Dedifferentiated amniotic fluid mesenchymal stem cell (primary cell): ENCODE data around the gene EEIG1.
"Not testable (repeated sequence)": the region's sequence is repeated elsewhere in the genome, so short reads cannot be mapped to it uniquely, and the experiment has no call there.

ENCODE experiments used
- DNase-seq: peaks from one replicate; pipeline ENCODE4 v3.0.0-alpha.2; 2016; ENCODE audit errors: extremely low spot score

The EEIG1 gene

DNA sequence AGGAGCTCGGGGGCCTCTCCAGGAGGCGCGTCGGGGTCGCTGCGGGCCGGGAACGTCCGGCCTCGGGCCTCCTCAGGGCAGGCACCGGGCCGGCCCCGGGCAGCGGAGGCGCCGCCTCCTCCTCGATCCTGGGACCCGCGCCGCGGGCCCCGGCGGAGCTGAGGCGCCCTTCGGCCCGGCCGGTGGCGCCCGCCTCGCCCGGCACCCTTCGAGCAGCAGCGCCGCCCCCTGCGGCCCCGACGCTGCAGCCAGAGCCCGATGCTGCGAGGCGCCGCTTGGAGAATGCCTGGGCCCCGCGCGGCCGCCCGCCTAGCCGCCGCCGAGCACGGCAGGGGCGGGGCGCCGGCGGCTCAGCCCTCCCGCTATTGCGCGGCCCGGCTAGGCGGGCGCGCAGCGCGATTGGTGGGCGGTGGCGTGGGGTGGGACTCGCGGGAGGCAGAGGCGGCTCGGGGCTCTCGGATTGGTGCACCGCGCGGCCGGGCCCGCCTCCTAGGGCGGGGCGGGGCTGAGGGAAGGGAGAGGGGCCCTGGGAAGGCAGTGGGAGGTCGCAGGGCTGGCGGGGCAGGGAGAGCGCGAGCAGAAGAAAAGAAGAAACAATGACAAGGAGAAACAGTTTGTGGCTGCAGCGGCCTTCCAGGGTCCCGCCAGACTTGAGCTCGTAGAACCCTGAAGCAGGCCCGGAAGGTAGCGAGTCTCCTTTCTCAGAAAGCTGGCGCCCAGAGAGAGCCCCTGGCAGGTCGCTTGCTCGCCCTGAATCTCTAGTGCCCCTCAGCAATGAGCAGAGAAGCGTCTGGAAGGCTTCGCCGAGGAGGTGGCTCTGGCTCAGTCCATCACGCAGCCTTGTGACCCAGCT, at the start of gene EEIG1:
TSS of gene EEIG1 (minus strand) at position 284 of the 853 bp plus-strand sequence. CDS start 852 bp downstream, outside the sequence.
- peak; percentile 92 for DNase-seq

GRCh38 chr9:128027705-128028104, 46.9 kb upstream of the EEIG1 start:
- no peak for DNase-seq

DNA sequence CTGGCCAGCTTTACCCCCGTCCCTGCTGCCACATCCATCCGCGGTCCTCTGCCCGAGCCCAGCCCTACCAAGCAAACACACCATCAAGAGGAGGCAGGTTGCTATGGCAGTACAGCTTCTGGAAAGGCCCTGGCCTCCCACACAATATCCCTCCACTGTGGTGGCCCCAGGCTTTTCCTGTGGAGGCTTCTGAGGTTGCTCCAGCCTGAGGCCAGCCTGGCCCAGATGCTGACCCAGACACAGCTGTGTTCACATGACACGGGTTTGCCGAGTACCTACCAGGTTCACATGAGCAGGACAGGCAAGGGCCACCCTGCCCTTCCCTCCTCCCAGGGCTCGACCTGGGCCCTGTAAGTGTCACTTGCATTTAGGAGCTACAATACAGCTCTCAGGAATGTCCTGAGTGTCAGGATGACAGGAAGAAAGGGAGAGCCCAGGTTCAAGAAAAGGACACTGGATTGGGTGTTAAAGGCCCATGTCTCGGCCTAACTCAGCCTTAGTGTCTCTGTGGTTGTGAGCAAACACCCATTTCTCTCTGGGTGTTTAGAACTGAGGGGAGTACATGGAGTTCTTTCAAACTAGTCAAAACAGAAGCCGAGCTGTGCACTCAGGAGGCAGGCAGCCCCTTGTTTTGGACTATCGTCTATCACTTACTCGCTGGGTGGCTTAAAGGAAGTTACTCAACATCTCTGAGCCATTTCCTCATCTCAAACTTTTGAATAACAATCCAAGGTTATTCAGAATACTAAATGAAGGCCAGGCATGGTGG, 46.2 kb upstream of the EEIG1 start:
- no peak for DNase-seq

DNA sequence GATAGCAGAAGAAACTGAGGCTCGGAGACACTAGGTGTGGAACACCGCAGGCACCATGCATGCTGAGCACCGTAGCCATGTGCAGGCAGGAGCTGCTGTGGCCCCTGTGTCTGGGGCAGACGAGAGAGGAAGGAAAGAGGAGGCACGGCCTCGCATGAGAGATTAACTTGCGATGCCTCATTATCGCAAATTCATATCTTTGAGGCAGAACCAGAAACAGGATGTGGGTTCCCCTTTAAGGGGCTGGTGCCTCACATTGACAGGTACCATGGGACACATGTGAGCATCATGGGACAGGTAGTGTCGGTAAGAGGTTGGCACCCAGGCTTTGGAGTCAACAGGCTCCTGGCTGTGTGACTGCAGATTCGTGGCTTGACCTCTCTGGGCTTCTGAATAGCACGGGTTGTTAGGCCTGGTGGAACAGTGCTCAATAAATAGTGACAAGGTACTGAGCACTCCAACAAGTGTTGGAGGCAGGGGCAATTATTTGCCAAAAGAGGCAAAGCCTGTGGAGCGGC, 45.5 kb upstream of the EEIG1 start:
- no peak for DNase-seq

GRCh38 chr9:128025736-128026135, 44.9 kb upstream of the EEIG1 start:
- DNase-seq = no peak

GRCh38 chr9:128024761-128025308, 44.0 kb upstream of the EEIG1 start:
- DNase-seq = no peak

DNA sequence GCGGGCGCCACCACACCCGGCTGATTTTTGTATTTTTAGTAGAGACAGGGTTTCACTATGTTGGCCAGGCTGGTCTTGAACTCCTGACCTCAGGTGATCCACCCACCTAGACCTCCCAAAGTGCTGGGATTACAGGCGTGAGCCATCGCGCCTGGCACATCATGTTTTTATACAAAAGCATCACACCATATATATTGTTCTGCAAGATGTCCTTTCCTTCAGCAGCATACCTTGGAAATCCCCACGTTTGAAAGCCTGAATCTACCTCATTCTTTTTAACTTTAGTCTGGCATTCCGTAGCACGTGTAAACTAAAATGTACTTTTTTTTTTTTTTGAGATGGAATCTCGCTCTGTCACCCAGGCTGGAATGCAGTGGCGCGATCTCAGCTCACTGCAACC, 42.9 kb upstream of the EEIG1 start:
- DNase-seq = not testable (repeated sequence)

- DNase-seq = no peak
Measured at GRCh38 chr9:128022886-128023285, 42.1 kb upstream of the EEIG1 start.

GRCh38 chr9:128021098-128021497, 40.3 kb upstream of the EEIG1 start:
- DNase-seq = no peak

DNA sequence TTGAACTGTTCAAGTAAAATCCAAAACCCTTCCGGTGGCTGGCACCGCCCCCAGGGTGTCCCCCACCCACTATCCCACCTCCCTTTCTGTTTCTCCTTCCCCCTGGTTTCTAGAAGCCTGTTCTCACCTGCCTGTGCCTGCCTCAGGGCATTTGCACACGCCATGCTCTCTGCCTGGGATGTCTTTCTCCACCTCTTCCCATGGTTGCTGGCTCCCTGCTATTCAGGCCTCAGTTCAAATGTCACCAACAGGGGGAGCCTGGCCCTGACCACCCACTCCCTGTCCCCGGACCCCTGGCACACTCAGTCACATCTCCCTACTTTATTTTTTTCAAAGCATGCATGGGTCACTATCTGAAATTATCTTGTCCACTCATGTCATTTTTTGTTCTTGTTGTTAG, 39.9 kb upstream of the EEIG1 start:
- no peak for DNase-seq

DNA sequence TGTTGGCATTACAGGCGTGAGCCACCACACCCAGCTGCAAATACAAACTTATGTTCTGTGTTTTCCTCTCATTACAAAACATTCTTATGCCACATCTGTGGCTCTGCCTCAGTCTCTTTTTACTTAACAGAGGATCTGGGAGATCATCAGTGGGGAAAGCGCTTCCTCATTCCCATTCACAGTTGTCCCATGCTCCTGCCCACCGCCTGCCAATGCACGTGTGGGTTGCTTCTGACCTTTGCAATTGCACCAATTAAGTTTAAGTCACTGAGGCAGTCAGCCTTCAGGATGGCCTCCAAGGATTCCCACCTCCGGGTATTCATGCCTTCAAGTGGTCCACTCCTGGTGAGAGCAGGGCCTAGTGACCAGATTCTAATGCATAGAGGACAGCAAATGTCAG, 34.9 kb upstream of the EEIG1 start:
- DNase-seq = no peak

- no peak for DNase-seq
Measured at GRCh38 chr9:128011071-128011817, 30.5 kb upstream of the EEIG1 start.

DNA sequence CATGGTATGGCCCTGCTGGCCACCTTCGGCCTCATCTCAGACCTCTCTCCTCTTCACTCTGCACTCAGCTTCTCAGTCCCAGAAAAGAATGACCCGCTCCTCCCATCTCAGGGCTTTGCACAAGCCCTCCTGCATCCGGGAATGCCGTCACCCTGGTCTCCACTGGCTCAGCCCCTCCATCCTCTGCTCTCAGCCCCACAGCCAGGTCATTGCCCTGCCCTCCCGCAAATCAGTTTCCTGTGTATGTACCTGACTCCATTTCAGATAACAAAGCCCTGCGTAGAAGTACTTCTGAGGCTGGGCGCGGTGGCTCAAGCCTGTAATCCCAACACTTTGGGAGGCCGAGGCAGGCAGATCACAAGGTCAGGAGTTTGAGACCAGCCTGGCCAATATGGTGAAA, 28.9 kb upstream of the EEIG1 start:
- DNase-seq = no peak

GRCh38 chr9:128008171-128008570, 27.4 kb upstream of the EEIG1 start:
- DNase-seq = no peak

DNA sequence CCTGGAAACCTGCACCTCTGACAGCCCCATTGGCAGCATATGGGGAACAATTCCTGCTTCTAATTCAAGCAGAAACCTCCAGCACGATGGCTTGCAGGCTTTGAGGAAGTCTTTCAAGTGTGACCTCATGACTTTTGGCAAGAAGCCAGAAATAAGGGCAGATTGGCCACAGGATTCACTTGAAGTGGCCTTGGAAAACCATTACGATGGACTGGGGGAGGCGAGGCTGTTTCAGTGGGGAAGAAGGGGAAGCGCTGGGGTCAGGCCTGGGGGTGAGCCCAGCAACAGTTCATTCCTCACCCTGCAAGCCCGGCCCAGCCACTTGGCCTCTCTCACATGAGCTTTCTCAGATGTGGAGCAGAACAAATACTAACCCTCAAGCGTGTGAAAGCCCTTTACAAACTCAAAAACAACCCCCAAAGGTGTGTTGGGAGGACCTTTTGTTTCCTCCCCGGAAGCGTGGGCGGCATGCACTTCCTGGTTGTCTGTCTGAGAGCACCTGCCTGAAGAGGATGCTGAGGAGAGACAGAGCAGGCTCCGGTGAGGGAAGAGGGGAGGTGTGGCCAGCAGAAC, 26.9 kb upstream of the EEIG1 start:
- DNase-seq = peak; percentile 38

DNA sequence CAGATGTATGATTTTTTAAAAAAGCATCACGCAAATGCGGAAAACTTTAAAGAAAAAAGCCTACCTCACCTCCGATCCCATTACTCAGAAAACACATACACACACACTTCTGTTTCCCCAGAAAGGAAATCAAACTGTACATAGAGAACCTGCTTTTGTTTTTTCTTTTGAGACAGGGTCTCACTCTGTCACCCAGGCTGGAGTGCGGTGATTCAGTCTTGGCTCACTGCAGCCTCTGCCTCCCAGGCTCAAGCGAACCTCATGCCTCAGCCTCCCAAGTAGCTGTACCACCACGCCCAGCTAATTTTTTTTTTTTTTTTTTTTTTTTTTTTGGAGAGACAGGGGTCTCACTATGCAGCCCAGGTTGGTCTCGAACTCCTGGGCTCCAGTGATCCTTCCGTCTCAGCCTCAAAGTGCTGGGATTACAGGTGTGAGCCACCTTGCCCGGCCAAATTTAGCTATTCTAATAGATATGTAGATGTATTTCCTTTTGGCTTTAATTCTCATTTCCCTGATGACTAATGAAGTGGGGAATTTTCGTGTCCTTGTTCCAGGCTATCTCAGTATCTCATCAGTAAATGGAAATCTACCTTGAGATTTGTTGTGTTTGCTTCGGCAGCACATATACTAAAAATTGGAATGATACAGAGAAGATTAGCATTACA, 25.7 kb upstream of the EEIG1 start:
- no peak for DNase-seq

- DNase-seq = no peak
Measured at GRCh38 chr9:128005923-128006322, 25.1 kb upstream of the EEIG1 start.

DNA sequence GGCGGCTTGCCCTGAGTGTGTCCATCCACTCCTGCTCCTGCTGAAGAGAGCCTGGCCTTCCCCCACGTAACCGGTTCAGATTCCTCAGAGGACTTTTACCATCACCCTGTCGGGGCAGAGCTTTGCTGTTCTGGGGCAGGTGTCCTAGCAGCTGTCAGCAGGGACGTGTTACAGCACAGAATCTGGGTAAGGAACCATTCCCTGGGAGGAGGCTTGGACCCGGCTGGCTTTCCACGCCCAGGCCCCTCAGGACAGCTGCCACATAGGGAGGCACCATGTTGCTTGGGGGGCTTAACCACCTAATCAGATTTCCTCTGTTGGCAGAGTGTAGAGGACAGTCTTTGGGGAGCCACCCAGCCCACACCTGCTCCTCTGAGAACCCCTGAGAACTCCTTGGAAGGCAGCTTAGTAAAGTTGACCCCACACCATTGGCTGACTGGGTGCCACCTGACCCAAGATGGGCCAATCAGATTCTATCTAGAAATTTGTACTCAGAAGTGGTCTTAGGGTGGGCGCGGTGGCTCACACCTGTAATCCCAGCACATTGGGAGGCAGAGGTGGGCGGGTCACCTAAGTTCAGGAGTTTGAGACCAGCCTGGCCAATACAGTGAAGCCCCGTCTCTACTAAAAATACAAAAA, 23.3 kb upstream of the EEIG1 start:
- no peak for DNase-seq

GRCh38 chr9:128002959-128003358, 22.2 kb upstream of the EEIG1 start:
- no peak for DNase-seq

- DNase-seq = peak; percentile 89
Measured at GRCh38 chr9:128001779-128002298, 21.1 kb upstream of the EEIG1 start.
